ENCODE measurements around the gene ST8SIA5.

The ST8SIA5 gene

DNA sequence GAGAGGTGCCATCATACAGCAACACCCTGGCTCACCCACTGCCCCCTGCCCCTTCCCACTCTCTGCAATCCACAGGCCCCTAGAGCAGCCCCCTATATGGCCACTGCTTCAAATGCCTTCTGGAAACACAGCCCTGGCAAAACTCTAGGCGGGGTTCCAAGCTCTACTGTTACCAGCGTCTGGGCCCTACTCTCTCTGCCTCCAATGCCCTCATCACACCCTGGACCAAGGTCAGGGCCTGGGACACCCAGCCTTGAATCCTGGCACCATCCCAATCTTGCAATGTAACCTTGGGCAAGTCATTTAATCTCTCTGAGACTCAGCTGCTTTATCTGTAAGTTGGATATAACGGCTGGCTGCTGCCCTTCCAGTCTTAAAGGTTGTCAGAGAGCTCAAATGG lies 60.6 kb downstream of the ST8SIA5 start:
- H3K9me3 ChIP-seq (ENCODE audit: control insufficient read depth, insufficient read depth, low read length): no peaks in the 10 kb centered on the region
- no peak for DNase-seq (ENCODE audit: low read depth, low spot score)
- no peaks in the 10 kb centered on the region for H3K4me1 ChIP-seq (ENCODE audit: control insufficient read depth, insufficient read depth, low read length)
- H3K27me3 ChIP-seq (ENCODE audit: control insufficient read depth, insufficient read depth, low read length): no peaks in the 10 kb centered on the region
- no CpG with 5 or more reads among the region's 3 CpGs for WGBS (ENCODE audit: insufficient coverage, insufficient read length)
- H3K4me3 ChIP-seq (ENCODE audit: low read length): no peak overlapping the region
- no peaks in the 10 kb centered on the region for H3K36me3 ChIP-seq (ENCODE audit: control insufficient read depth, insufficient read depth, low read length)
- H3K27ac ChIP-seq (ENCODE audit: low read length): no peak overlapping the region

DNA sequence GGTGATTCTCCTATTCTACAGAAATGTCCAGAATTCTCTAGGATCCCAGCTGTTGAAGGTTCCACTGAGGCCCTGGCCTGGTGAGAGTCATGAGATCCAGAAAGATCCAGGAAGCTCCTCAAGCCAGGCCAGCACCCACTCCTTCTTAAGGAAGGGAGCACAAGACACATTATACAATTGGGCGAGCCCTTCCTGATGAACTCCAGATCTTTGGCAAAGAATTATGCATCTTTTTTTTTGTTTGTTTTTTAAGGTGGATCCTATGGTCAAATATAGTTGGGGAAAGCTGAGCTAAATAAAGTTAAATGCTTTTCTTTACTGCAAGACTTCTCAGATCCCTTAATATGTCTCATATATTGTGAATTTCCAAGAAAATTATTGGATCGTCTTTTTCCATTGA lies 62.9 kb downstream of the ST8SIA5 start:
- H3K4me3 ChIP-seq (ENCODE audit: low read length): no peak overlapping the region
- WGBS (ENCODE audit: insufficient coverage, insufficient read length): no CpG with 5 or more reads among the region's 2 CpGs
- H3K9me3 ChIP-seq (ENCODE audit: control insufficient read depth, insufficient read depth, low read length): no peaks in the 10 kb centered on the region

DNA sequence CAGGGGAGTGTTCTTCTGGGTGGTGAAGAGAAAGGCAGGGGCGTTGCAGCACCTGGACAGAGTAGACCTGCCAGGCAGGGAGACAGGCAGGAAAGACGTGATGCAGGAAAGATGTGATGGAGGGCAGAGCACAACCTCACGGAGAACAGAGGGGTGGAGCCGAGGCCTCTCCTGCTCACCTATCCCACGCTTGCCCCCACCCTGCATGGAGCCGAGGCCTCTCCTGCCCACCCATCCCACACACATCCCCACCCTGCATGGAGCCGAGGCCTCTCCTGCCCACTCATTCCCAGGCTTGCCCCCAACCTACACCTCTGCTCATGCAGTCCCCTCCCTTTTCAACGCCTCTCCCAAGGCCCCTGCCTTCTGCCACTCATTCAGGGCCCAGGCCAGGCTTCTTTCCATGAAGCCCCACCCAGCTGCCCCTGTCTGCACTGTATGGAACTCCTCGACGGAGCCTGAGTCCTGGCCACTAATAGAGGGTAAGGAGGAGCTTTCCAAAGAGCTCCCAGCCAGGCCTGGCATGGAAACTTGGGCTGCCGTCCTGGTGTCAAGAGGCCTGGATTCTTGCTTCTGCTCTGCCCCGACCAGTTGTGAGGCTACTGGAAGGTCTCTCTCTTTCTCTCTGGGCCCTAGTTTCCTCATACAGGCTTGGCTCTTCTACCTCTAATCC lies 67.9 kb downstream of the ST8SIA5 start:
- Histone ChIP-seq H3K27me3 (ENCODE audit: control insufficient read depth, insufficient read depth, low read length) (no peaks in the 10 kb centered on the region), H3K36me3 (ENCODE audit: control insufficient read depth, insufficient read depth, low read length) (no peaks in the 10 kb centered on the region), H3K4me3 (ENCODE audit: low read length) (no peak overlapping the region), H3K27ac (ENCODE audit: low read length) (no peak overlapping the region), H3K9me3 (ENCODE audit: control insufficient read depth, insufficient read depth, low read length) (no peaks in the 10 kb centered on the region), H3K4me1 (ENCODE audit: control insufficient read depth, insufficient read depth, low read length) (no peaks in the 10 kb centered on the region)
- WGBS (ENCODE audit: insufficient coverage, insufficient read length): no CpG with 5 or more reads among the region's 12 CpGs
- DNase-seq (ENCODE audit: low read depth, low spot score): no peak

More for the DNA sequence above, 62.9 kb downstream of the ST8SIA5 start:
- DNase-seq (ENCODE audit: low read depth, low spot score): no peak
- Histone ChIP-seq H3K4me1 (ENCODE audit: control insufficient read depth, insufficient read depth, low read length) (no peaks in the 10 kb centered on the region), H3K27ac (ENCODE audit: low read length) (no peak overlapping the region), H3K36me3 (ENCODE audit: control insufficient read depth, insufficient read depth, low read length) (no peaks in the 10 kb centered on the region), H3K27me3 (ENCODE audit: control insufficient read depth, insufficient read depth, low read length) (no peaks in the 10 kb centered on the region)

DNA sequence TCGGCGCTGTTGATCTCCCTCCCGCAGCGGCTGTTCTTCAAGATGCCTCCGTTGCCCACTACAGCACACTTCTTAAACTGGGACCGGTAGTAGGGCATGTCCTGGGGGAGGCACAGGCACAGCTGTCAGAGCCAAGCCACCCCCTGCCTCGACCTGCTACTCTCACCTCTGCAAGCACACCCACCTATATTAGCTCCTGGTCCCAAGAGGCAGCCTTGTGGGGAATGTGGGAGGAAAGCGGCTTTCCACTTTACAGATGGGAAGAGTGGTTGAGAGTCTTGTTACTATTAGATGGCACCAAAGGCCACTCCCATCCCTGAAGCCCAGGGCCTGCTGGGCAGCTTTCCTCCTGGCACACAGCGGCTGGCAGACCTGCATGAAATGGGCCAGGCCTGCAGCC lies 70.7 kb downstream of the ST8SIA5 start:
- no peak overlapping the region for H3K27ac ChIP-seq (ENCODE audit: low read length)
- no peaks in the 10 kb centered on the region for H3K27me3 ChIP-seq (ENCODE audit: control insufficient read depth, insufficient read depth, low read length)
- WGBS (ENCODE audit: insufficient coverage, insufficient read length): no CpG with 5 or more reads among the region's 9 CpGs
- H3K9me3 ChIP-seq (ENCODE audit: control insufficient read depth, insufficient read depth, low read length): no peaks in the 10 kb centered on the region
- H3K36me3 ChIP-seq (ENCODE audit: control insufficient read depth, insufficient read depth, low read length): no peaks in the 10 kb centered on the region
- DNase-seq (ENCODE audit: low read depth, low spot score): no peak
- no peak overlapping the region for H3K4me3 ChIP-seq (ENCODE audit: low read length)
- no peaks in the 10 kb centered on the region for H3K4me1 ChIP-seq (ENCODE audit: control insufficient read depth, insufficient read depth, low read length)

DNA sequence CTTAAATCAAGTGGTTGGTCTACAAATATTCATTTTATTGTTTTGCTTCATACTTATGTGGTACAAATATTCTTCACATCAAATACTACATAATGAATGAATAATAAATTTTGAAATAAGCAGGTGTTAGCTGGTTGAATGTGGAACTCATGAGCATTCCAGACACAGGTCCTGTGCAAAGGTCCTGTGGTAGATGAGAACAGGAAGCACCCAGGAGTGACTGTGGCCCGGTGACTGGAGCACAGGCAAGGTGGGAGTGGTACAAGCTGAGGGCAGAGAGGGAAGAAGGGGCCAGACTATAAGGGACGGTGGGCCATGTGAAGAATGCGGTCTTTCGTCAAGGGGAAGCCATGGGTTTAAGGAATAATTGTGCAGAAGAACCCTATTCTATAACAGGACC lies 73.6 kb downstream of the ST8SIA5 start:
- no peaks in the 10 kb centered on the region for H3K9me3 ChIP-seq (ENCODE audit: control insufficient read depth, insufficient read depth, low read length)
- WGBS (ENCODE audit: insufficient coverage, insufficient read length): no CpG with 5 or more reads among the region's 4 CpGs
- no peaks in the 10 kb centered on the region for H3K36me3 ChIP-seq (ENCODE audit: control insufficient read depth, insufficient read depth, low read length)
- no peaks in the 10 kb centered on the region for H3K4me1 ChIP-seq (ENCODE audit: control insufficient read depth, insufficient read depth, low read length)
- H3K27me3 ChIP-seq (ENCODE audit: control insufficient read depth, insufficient read depth, low read length): no peaks in the 10 kb centered on the region
- no peak overlapping the region for H3K27ac ChIP-seq (ENCODE audit: low read length)
- H3K4me3 ChIP-seq (ENCODE audit: low read length): no peak overlapping the region
- no peak for DNase-seq (ENCODE audit: low read depth, low spot score)

GRCh38 chr18:46680784-46681695 lies 75.8 kb downstream of the ST8SIA5 start:
- no CpG with 5 or more reads among the region's 12 CpGs for WGBS (ENCODE audit: insufficient coverage, insufficient read length)
- H3K4me1 ChIP-seq (ENCODE audit: control insufficient read depth, insufficient read depth, low read length): no peaks in the 10 kb centered on the region
- H3K27ac ChIP-seq (ENCODE audit: low read length): no peak overlapping the region
- H3K27me3 ChIP-seq (ENCODE audit: control insufficient read depth, insufficient read depth, low read length): no peaks in the 10 kb centered on the region
- H3K4me3 ChIP-seq (ENCODE audit: low read length): no peak overlapping the region
- H3K36me3 ChIP-seq (ENCODE audit: control insufficient read depth, insufficient read depth, low read length): no peaks in the 10 kb centered on the region
- DNase-seq (ENCODE audit: low read depth, low spot score): no peak
- H3K9me3 ChIP-seq (ENCODE audit: control insufficient read depth, insufficient read depth, low read length): no peaks in the 10 kb centered on the region

DNA sequence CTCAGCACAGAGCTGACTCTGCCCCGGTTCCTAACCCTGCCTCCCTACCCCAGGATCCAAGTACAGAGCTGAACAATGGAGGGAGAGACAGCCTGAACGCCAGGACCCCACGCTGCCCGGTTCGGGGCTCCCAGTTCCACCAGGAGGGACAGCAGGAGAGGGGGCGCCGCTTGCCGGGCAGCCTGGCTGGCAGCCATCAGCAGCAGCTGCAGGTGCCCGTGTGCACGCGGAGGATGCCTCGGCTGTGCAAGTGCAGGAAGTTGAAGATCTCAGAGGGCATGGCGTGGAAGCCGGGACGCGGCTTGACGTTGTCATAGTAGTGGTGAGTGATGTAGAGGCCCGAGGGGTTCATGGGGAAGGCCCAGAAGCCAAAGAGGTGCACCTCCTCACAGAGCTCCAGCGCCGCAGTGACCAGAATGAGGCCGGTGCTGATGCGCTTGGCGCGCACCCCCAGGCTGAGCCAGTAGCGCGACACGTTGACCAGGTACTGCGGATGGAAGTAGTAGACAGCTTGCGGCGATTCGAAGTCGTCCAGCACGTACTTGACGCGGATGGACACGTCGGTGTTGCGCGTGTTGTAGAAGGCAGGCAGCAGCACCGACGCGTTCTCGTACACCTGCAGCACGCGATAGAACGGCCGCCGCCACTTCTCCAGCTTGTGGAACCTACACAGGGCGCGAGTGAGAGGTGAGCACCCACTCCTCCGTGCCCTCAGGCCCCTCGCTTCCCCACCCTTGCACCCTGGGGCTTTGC lies 76.8 kb downstream of the ST8SIA5 start:
- Histone ChIP-seq H3K4me3 (ENCODE audit: low read length) (no peak overlapping the region), H3K27me3 (ENCODE audit: control insufficient read depth, insufficient read depth, low read length) (no peaks in the 10 kb centered on the region), H3K9me3 (ENCODE audit: control insufficient read depth, insufficient read depth, low read length) (no peaks in the 10 kb centered on the region), H3K4me1 (ENCODE audit: control insufficient read depth, insufficient read depth, low read length) (no peaks in the 10 kb centered on the region), H3K36me3 (ENCODE audit: control insufficient read depth, insufficient read depth, low read length) (no peaks in the 10 kb centered on the region), H3K27ac (ENCODE audit: low read length) (no peak overlapping the region)
- no CpG with 5 or more reads among the region's 52 CpGs for WGBS (ENCODE audit: insufficient coverage, insufficient read length)
- DNase-seq (ENCODE audit: low read depth, low spot score): no peak

GRCh38 chr18:46678785-46679399 lies 78.0 kb downstream of the ST8SIA5 start:
- DNase-seq (ENCODE audit: low read depth, low spot score): no peak
- Histone ChIP-seq H3K27me3 (ENCODE audit: control insufficient read depth, insufficient read depth, low read length) (no peaks in the 10 kb centered on the region), H3K4me1 (ENCODE audit: control insufficient read depth, insufficient read depth, low read length) (no peaks in the 10 kb centered on the region), H3K9me3 (ENCODE audit: control insufficient read depth, insufficient read depth, low read length) (no peaks in the 10 kb centered on the region), H3K4me3 (ENCODE audit: low read length) (no peak overlapping the region), H3K36me3 (ENCODE audit: control insufficient read depth, insufficient read depth, low read length) (no peaks in the 10 kb centered on the region), H3K27ac (ENCODE audit: low read length) (no peak overlapping the region)
- no CpG with 5 or more reads among the region's 10 CpGs for WGBS (ENCODE audit: insufficient coverage, insufficient read length)

- Histone ChIP-seq H3K9me3 (ENCODE audit: control insufficient read depth, insufficient read depth, low read length) (no peaks in the 10 kb centered on the region), H3K4me3 (ENCODE audit: low read length) (no peak overlapping the region), H3K4me1 (ENCODE audit: control insufficient read depth, insufficient read depth, low read length) (no peaks in the 10 kb centered on the region), H3K27me3 (ENCODE audit: control insufficient read depth, insufficient read depth, low read length) (no peaks in the 10 kb centered on the region), H3K27ac (ENCODE audit: low read length) (no peak overlapping the region), H3K36me3 (ENCODE audit: control insufficient read depth, insufficient read depth, low read length) (no peaks in the 10 kb centered on the region)
- DNase-seq (ENCODE audit: low read depth, low spot score): no peak
- no CpG with 5 or more reads among the region's 3 CpGs for WGBS (ENCODE audit: insufficient coverage, insufficient read length)
These were observed 78.8 kb downstream of the ST8SIA5 start for GRCh38 chr18:46678041-46678440.

DNA sequence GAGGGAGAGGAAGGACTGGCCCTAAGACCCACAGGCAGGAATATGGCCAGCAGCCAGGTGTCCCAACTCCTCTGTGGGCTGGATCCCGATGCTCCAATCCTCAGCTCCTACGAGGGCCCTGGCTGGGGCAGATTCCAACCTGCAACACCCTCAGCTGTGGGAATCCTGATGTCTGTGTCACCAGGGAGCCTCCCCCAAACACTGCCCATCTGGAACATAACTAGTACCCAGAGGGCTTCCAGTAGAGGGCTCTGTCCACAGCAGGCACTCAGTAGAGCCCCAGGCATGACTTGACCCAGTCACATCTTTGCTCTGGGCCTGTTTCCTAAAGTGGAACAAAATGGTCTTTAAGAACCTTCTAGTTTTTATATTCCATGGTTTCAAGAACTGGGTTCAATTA lies 79.2 kb downstream of the ST8SIA5 start:
- H3K27me3 ChIP-seq (ENCODE audit: control insufficient read depth, insufficient read depth, low read length): no peaks in the 10 kb centered on the region
- no peak overlapping the region for H3K27ac ChIP-seq (ENCODE audit: low read length)
- WGBS (ENCODE audit: insufficient coverage, insufficient read length): no CpG with 5 or more reads among the region's 2 CpGs
- H3K4me3 ChIP-seq (ENCODE audit: low read length): no peak overlapping the region
- H3K9me3 ChIP-seq (ENCODE audit: control insufficient read depth, insufficient read depth, low read length): no peaks in the 10 kb centered on the region
- DNase-seq (ENCODE audit: low read depth, low spot score): no peak
- H3K36me3 ChIP-seq (ENCODE audit: control insufficient read depth, insufficient read depth, low read length): no peaks in the 10 kb centered on the region
- H3K4me1 ChIP-seq (ENCODE audit: control insufficient read depth, insufficient read depth, low read length): no peaks in the 10 kb centered on the region

Data from iPS DF 6.9 (cell line).